Activated CD8-positive, alpha-beta memory T cell treated with anti-CD3 and anti-CD28 coated beads for 24 hours (primary cell): ENCODE data around the gene NIPSNAP3A.
"Not testable (repeated sequence)": the region's sequence is repeated elsewhere in the genome, so short reads cannot be mapped to it uniquely, and the experiment has no call there.

ENCODE experiments used
- DNase-seq: peaks from one replicate; pipeline ENCODE4 v3.0.0-alpha.2; 2020

NIPSNAP3A gene

GRCh38 chr9:104747565-104748358, at the start of gene NIPSNAP3A:
Gene NIPSNAP3A, plus strand, starts transcription at chr9:104747683. Its CDS starts 110 bp downstream, at chr9:104747793.
- peak; percentile 98 for DNase-seq

- DNase-seq: no peak
Observed at GRCh38 chr9:104700306-104700705, 47.2 kb upstream of the NIPSNAP3A start.

- DNase-seq: not testable (repeated sequence)
Observed at GRCh38 chr9:104708737-104709136, 38.7 kb upstream of the NIPSNAP3A start.

- DNase-seq: no peak
Observed at GRCh38 chr9:104711604-104712003, 35.9 kb upstream of the NIPSNAP3A start.

- no peak for DNase-seq
Observed at GRCh38 chr9:104725014-104725413, 22.5 kb upstream of the NIPSNAP3A start.

- no peak for DNase-seq
Observed at GRCh38 chr9:104738452-104738851, 9.0 kb upstream of the NIPSNAP3A start.

- DNase-seq: no peak
Observed at GRCh38 chr9:104740621-104741020, 6.9 kb upstream of the NIPSNAP3A start.

GRCh38 chr9:104743376-104743985, 4.0 kb upstream of the NIPSNAP3A start:
- no peak for DNase-seq

- no peak for DNase-seq
Observed at GRCh38 chr9:104745852-104746251, 1.6 kb upstream of the NIPSNAP3A start.

- DNase-seq: no peak
Observed at GRCh38 chr9:104746285-104746684, 1.2 kb upstream of the NIPSNAP3A start.

- no peak for DNase-seq
Observed at GRCh38 chr9:104746798-104747197, 685 bp upstream of the NIPSNAP3A start.

- no peak for DNase-seq
Observed at GRCh38 chr9:104747245-104747564, 278 bp upstream of the NIPSNAP3A start.

GRCh38 chr9:104748359-104749031, 1.0 kb downstream of the NIPSNAP3A start:
- DNase-seq: no peak

GRCh38 chr9:104750185-104750767, 2.8 kb downstream of the NIPSNAP3A start:
- no peak for DNase-seq

- no peak for DNase-seq
Observed at GRCh38 chr9:104758974-104759373, 11.5 kb downstream of the NIPSNAP3A start.

GRCh38 chr9:104765138-104765537, 17.7 kb downstream of the NIPSNAP3A start:
- DNase-seq: no peak

- DNase-seq: no peak
Observed at GRCh38 chr9:104766025-104766424, 18.5 kb downstream of the NIPSNAP3A start.

- no peak for DNase-seq
Observed at GRCh38 chr9:104767507-104767906, 20.0 kb downstream of the NIPSNAP3A start.

GRCh38 chr9:104769029-104769428, 21.5 kb downstream of the NIPSNAP3A start:
- not testable (repeated sequence) for DNase-seq

GRCh38 chr9:104769655-104770054, 22.2 kb downstream of the NIPSNAP3A start:
- DNase-seq: no peak

GRCh38 chr9:104772714-104773510, 25.4 kb downstream of the NIPSNAP3A start:
- DNase-seq: no peak

GRCh38 chr9:104774132-104774531, 26.6 kb downstream of the NIPSNAP3A start:
- DNase-seq: no peak
